Measurements from ENCODE around the gene DPH6.

Gene DPH6

DNA sequence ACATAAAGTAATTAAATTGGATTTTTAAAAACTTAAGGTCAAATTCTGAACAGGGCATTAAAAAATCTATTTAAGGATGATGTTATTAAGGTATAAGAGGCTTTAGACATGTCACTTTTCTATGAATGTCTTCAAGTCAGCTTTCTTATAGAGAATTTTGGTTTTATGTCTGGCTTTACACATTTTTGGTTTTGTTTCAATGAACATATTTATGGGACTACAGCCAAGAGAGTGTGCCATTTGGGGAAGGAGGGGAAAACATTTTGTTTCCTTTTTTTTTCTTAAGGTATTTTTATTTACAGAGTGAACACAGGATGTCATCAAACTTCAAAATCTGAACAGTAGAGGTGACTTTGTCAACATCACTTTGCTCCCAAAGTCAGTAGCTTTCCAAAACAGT lies 222.8 kb downstream of the DPH6 start:
- no peak for DNase-seq

DNA sequence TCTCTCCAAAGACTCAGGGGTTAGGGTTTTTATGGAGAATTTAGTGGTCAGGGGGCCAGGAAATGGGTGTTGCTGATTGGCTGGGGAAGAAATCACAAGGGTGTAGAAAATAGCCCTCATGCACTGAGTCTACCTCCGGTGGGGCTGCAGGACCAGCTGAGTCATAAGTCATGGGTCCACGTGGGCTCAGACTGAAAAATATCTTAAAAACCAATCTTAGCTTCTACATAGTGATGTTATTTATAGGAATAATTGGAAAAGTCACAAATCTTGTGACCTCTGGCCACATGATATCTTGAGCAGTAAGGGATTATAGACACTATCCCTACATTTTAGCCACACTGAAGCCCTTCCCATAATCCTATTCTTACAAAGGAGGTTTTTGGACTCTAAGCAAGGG lies 224.0 kb downstream of the DPH6 start:
- DNase-seq = no peak

DNA sequence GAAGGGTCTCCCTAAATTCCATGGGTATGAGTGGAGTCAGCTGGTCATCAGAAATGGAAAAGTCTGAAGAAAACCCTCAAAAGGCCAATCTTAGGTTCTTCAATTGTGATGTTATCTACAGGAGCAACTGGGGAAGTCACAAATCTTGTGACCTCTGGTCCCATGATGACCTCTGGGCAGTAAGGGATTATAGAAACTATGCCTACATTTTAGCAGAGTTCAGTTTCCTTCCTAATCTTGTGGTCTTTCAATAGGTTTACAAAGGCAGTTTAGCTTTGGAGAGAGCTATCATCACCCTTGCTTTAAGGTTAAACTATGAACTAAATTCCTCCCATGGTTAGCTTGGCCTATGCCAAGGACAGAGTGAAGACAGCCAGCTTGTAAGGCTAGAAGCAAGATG lies 225.1 kb downstream of the DPH6 start:
- no peak for DNase-seq
